ENCODE results near the gene KRT38.

GRCh38 chr17:41421617-41422016 is 19.2 kb downstream of the KRT38 start:
- TF ChIP-seq POLR2AphosphoS5 (IDR thresholded peaks at IDR 0.05; ENCODE audit: low read depth, low read length) (no peak), POLR2A (IDR thresholded peaks at IDR 0.05; ENCODE audit: low read depth, low read length) (no peak), SPI1 (IDR thresholded peaks at IDR 0.05; ENCODE audit: low read depth, low read length) (no peak), TAF1 (IDR thresholded peaks at IDR 0.05; ENCODE audit: low read depth, low read length) (no peak), POU2F2 (IDR thresholded peaks at IDR 0.05; ENCODE audit: low read depth, low read length) (no peak), PAX5 (IDR thresholded peaks at IDR 0.05; ENCODE audit: insufficient read depth, low read length, severe bottlenecking) (no peak)

All from GM12891 (cell line).